ENCODE measurements around the gene PARN.
"Not testable (repeated sequence)": the region's sequence is repeated elsewhere in the genome, so short reads cannot be mapped to it uniquely, and the experiment has no call there.

The PARN gene

GRCh38 chr16:14437426-14437825, 192.6 kb downstream of the PARN start:
- no peak for DNase-seq (ENCODE audit: low read depth)

GRCh38 chr16:14436401-14436955, 193.6 kb downstream of the PARN start:
- DNase-seq (ENCODE audit: low read depth) = no peak

DNA sequence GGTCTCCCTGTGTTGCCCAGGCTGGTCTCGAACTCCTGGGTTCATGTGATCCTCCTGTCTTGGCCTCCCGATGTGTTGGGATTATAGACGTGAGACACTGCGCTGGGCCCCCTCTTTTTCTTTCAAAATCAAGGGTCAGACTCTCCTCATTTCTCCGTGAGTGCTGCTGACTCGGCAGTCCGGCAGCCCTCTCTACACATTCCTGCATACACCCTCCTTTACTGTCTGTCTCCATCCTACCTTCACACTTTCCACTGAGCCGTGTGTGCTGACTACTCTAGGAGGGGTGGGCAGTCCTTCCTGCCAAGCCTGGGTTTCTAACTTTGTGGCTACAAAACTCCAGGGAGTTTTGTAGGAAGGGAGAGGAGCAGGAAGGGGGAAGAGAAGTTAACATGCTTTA, 195.2 kb downstream of the PARN start:
- no peak for DNase-seq (ENCODE audit: low read depth)

DNA sequence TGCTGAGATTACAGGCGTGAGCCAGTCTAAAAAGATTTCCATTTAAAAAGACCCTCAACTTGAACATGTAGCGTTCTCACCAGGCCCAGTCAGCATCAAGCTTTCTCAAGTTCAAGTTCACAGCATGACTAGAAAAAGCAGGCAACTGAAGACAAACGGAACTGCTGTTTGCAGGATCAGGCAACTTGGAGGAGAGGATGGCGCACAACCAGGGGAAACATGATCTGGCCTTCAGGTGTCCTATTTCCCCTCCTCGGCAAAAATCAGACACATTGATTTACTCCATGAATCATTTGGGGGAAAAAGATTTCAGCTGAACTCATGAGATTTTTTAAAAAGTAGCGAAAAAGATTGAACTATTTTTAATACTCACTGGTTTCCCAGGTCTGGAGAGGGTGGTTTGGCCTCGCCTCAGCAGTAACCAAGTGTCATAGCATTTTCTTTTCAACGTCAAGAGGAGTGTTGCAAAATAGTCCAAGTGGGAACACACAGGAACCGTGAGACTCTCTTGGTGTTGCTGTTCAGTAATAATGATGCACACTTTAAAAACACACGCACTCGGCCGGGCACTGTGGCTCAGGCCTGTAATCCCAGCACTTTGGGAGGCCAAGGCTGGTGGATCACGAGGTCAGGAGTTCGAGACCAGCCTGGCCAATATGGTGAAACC, 201.0 kb downstream of the PARN start:
- DNase-seq (ENCODE audit: low read depth) = not testable (repeated sequence)

GRCh38 chr16:14428043-14428442, 202.0 kb downstream of the PARN start:
- no peak for DNase-seq (ENCODE audit: low read depth)

DNA sequence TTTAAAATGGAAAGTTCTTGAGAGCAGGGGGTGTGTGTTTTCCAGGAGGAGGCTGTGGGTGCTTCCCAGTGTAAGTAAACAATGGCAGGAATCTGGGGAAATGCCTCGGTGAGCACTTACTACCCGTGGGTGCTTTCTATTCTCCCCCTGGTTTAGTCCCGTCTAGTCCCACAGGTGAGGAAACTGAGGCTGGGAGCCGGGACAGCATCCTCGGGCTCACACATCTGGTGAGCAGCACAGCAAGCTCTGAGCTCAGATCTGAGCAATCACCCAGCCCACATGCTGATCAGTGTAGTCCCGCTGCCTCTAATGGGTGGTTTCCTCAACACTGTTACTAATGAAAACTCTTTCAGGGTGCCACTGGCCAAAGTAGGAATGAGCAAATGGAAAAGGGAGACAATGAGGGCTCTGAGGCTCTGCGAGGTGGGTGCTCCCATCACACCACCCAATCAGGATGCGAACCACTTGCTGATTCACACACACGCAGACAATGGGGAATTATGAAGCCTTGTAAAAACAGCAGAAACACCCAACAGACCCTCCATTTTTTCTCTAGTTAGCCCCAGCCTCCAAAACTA, 202.6 kb downstream of the PARN start:
- DNase-seq (ENCODE audit: low read depth) = no peak

DNA sequence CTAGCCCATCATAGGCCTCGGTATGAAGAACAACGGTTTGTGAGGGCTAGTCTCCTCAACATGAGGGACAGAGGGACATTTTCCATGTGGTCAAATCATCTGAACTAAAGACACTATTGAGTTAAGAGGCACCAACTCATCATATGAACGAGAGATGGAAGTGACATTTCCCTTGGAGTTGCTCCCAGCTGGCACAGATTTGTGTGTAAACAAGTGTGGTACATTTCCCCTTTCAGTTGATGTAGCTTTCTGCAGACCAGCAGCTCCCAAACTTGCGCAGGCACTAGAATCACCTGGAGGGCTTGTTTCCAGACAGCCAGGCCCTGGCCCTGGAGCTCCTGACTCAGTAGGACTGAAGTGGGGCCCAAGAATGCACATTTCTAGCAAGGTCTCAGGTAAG, 205.5 kb downstream of the PARN start:
- no peak for DNase-seq (ENCODE audit: low read depth)

DNA sequence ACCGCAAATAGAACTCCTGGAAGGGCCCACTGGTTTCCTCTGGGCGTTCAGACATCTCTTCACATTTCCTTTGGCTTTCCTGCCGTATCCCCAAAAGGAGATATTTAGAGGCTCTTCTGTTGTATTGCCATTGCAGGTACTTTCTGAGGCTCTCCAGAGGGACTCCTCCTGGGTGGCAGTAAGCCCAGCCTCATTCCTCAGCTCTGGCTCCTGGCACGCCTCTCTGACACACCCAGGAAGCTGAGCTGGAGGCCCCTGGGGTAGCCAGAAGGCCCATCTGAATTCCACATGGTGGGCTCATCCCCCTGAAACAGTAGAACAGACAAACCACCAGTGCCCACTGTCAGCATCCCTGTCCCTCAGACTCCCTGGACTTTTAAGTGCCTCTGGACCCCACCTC, 206.7 kb downstream of the PARN start:
- no peak for DNase-seq (ENCODE audit: low read depth)

GRCh38 chr16:14420721-14421488, 209.2 kb downstream of the PARN start:
- no peak for DNase-seq (ENCODE audit: low read depth)

GRCh38 chr16:14420243-14420642, 209.8 kb downstream of the PARN start:
- not testable (repeated sequence) for DNase-seq (ENCODE audit: low read depth)

- DNase-seq (ENCODE audit: low read depth) = no peak
Measured at GRCh38 chr16:14419817-14420216, 210.2 kb downstream of the PARN start.

DNA sequence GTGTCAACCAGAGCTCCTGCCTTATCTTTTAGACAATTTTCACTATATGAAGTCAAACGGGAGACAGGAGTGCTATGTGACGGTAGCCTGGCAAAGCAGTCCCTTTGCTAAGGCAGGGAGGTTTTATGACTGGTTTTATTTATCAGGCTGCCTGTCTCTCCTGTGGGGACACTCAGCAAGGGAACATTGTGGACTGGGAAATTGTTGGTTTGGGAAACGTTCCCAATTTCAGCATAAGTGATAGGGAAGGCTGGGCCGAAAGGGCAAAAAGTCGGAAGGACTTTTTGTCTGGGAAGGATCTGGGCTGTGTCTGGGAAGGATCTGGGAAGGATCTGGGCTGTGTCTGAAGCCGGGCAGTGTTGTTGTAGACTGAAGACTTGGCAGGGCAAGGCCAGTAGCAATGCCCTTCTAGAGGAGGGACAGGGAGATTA, 211.2 kb downstream of the PARN start:
- no peak for DNase-seq (ENCODE audit: low read depth)

DNA sequence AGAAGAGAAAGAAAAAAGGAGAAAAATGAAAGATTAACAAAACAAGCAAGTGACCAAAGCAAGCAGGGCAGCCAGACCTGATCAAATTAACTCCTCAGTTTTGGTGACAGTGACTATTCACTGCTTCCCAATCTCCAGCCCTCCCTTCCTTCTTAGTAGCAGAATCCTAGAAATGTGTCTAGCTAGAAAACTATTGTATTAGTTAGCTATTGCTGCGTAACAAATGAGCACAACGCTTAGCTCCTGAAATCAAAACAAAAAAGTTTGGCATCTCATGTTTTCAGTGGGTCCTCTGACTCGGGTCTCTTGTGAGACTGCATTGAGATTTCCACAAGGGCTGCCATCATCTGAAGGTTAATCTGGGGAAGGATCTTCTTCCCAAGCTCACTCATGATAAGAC, 213.9 kb downstream of the PARN start:
- no peak for DNase-seq (ENCODE audit: low read depth)

DNA sequence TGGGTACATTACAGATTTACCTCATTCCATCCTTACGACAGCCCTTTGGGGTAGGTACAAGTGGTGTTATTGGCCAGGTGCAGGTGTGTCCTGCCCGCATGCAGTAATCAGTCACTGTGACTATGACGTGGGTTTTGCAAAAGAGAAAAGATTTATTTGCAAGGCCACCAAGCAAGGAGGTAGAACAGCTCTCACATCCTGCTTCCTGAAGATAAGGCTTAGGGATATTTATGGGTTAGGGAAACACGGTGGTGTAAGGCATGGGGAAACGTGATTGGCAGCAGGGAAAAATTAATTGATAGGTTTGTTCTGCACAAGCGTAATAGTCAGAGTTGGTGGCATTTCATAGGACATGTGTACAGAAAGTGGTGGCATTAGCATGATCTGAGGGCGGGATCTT, 214.8 kb downstream of the PARN start:
- no peak for DNase-seq (ENCODE audit: low read depth)

GRCh38 chr16:14409563-14409962, 220.5 kb downstream of the PARN start:
- no peak for DNase-seq (ENCODE audit: low read depth)

DNA sequence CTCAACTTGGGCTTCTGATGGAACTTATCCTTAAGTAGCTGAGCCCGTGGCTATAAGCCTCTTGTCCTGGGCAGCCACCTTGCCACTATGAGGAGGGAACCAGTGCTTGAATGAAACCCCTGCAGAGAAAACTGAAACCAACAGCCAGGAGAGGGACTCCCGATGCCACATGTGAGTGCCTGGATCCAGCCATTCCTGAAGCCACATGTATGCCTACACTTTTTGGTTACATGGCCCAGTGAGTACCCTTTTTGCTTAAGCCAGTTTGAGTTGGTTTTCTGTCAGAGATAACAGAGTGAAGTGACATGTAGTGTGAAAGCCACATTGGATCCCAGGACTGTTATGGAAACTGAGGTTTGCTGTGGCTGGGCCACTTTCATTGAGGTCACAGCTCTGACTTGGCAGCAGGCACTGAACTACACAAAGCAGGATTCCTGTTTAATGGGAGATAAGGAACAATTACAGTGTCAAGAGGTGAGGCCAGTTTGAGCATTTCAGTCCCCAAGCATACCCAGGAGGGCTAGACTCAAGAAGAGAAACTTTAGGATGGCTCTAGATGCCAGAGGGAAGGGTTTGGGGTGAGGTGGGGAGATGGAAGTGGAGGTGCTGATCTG, 222.2 kb downstream of the PARN start:
- no peak for DNase-seq (ENCODE audit: low read depth)

GRCh38 chr16:14405611-14406537, 224.2 kb downstream of the PARN start:
- DNase-seq (ENCODE audit: low read depth) = no peak

- DNase-seq (ENCODE audit: low read depth) = not testable (repeated sequence)
Measured at GRCh38 chr16:14403001-14403389, 227.1 kb downstream of the PARN start.

- not testable (repeated sequence) for DNase-seq (ENCODE audit: low read depth)
Measured at GRCh38 chr16:14402114-14403000, 227.7 kb downstream of the PARN start.

DNA sequence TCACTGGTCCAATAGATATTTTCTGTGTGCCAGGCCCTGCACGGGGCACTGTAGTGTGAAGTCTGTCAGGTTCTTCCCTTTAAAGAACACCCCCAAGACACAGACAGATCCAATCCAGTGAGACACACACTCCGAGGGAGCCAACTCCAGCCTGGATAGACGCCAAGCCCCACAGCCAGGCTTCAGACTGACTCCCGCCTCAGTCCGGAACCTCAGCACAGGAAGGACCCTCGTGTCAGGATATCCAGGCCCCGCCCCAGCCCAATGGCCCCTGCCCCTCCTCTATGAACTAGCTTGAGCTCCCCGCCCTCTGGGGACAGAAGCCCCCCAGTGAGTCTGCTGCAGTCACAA, 228.4 kb downstream of the PARN start:
- DNase-seq (ENCODE audit: low read depth) = not testable (repeated sequence)
